Kidney (tissue), 14 donors: Measurements from ENCODE around the gene KDM1A. TPM values are rescaled to one million over a fixed set of nuclear protein-coding genes. Genes with fewer than 3 reads are reported as not detected.

Experiments
- DNase-seq, 5 donors: peaks; one replicate each; pipeline ENCODE4 v3.0.0-alpha.2; 2013 to 2020
- FAIRE-seq: peaks from 2 replicates; lab custom pipeline; 2012; peaks lifted over from hg19 to GRCh38; lab: Jason Lieb, UNC
- H3K27ac ChIP-seq, 2 donors: one replicate each; pipeline ENCODE4 v1.7.0; 2013; ENCODE audit warnings: low read depth in 2 of 2, low read length in 2 of 2, inconsistent platforms in 1 of 2
- H3K27me3 ChIP-seq: one replicate; pipeline ENCODE4 v1.7.1; 2013; ENCODE audit warnings: low read length, inconsistent platforms; ENCODE audit not compliant: control insufficient read depth, insufficient read depth
- H3K36me3 ChIP-seq, 3 donors: one replicate each; pipeline versions ENCODE4 v1.7.0 to v1.7.1; 2013; ENCODE audit warnings: low read length in 3 of 3, control low read depth in 1 of 3, inconsistent platforms in 1 of 3; ENCODE audit not compliant: insufficient read depth in 3 of 3, control insufficient read depth in 2 of 3
- H3K4me1 ChIP-seq, 3 donors: one replicate each; pipeline versions ENCODE4 v1.7.0 to v1.7.1; 2013; ENCODE audit warnings: low read length in 3 of 3, inconsistent platforms in 1 of 3, low read depth in 1 of 3; ENCODE audit not compliant: control insufficient read depth in 2 of 3, insufficient read depth in 2 of 3
- H3K4me3 ChIP-seq, 3 donors: one replicate each; pipeline versions ENCODE4 v1.7.0 to v1.8.1; 2013; ENCODE audit warnings: low read length in 3 of 3, control low read depth in 1 of 3, inconsistent platforms in 1 of 3
- H3K9ac ChIP-seq, 3 donors: one replicate each; pipeline versions ENCODE4 v1.7.0 to v1.7.1; 2013; ENCODE audit warnings: low read length in 3 of 3, control low read depth in 1 of 3, inconsistent platforms in 1 of 3
- H3K9me3 ChIP-seq, 3 donors: one replicate each; pipeline versions ENCODE4 v1.7.0 to v1.7.1; 2013; ENCODE audit warnings: low read length in 3 of 3, control low read depth in 1 of 3, inconsistent platforms in 1 of 3; ENCODE audit not compliant: control insufficient read depth in 2 of 3, insufficient read depth in 1 of 3
- intact Hi-C: fragments of 100-400 bp; cut with DNase I; formaldehyde crosslinking; loops from one replicate; pipeline ENCODE4 v1.11.1; 2022
- polyA plus RNA-seq: library from polyadenylated mRNA; stranded (reverse); fragments of 350-450 nt; fragmentation: Illumina TruSeq; extraction: RNeasy Lipid Tissue Mini Kit (QIAGEN cat#74804); gene quantifications from one replicate; pipeline ENCODE4 v1.2.3, GENCODE V29; 2014; ENCODE audit warnings: low read depth, low replicate concordance; ENCODE audit not compliant: insufficient read depth
- total RNA-seq: library from RNA; stranded (reverse); fragmentation: NEBNext Ultra II Directional; extraction: Animal tissue kit (Norgen Biotek cat#: 25700); gene quantifications from one replicate; pipeline ENCODE4 v1.2.1, GENCODE V29; 2021
- TF ChIP-seq, protein P1 (sequence below): IDR thresholded peaks from 3 replicates; pipeline ENCODE4 v1.5.1; 2012; ENCODE audit warnings: mild to moderate bottlenecking, moderate library complexity, borderline replicate concordance; ENCODE audit not compliant: insufficient read depth; ENCODE audit errors: extremely low read depth
- donor health status: control.
- donor health status: control.
- donor health status: control.
- donor health status: control.
- donor health status: control.
- donor health status: DM: yes; HTN: yes; CAD: no.
- donor health status: Normal renal cell carcinoma (clear cell type).

The KDM1A gene
- total and polyA plus RNA-seq, 2 donors from 2014 or later: 33.3 to 54.4 TPM

DNA sequence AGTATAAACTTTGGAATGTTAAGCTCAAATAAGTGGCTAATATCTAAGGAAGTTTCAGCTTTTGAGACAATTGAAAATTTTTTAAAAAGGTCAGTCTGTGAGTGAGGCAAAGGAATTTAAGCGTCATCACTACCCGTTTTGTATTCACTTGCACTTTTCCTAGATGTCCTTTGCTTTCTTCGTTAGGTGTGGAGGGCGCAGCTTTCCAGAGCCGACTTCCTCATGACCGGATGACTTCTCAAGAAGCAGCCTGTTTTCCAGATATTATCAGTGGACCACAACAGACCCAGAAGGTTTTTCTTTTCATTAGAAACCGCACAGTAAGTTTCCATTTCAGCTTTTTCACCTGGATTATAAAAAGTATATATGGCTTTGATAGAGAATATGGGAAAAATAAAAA lies 30.9 kb downstream of the KDM1A start:
- no peak for DNase-seq
- Histone ChIP-seq H3K36me3 (peaks cover 3 to 5% (median 4%) of the 10 kb centered on the region in 3 donors), H3K4me1 (no peaks in the 10 kb centered on the region), H3K27ac (no peak overlapping the region), H3K9ac (no peak overlapping the region), H3K27me3 (no peaks in the 10 kb centered on the region), H3K4me3 (no peak overlapping the region), H3K9me3 (no peaks in the 10 kb centered on the region)
- intact Hi-C loops: no loop called here
- no peak for FAIRE-seq
- TF ChIP-seq, protein P1, sequence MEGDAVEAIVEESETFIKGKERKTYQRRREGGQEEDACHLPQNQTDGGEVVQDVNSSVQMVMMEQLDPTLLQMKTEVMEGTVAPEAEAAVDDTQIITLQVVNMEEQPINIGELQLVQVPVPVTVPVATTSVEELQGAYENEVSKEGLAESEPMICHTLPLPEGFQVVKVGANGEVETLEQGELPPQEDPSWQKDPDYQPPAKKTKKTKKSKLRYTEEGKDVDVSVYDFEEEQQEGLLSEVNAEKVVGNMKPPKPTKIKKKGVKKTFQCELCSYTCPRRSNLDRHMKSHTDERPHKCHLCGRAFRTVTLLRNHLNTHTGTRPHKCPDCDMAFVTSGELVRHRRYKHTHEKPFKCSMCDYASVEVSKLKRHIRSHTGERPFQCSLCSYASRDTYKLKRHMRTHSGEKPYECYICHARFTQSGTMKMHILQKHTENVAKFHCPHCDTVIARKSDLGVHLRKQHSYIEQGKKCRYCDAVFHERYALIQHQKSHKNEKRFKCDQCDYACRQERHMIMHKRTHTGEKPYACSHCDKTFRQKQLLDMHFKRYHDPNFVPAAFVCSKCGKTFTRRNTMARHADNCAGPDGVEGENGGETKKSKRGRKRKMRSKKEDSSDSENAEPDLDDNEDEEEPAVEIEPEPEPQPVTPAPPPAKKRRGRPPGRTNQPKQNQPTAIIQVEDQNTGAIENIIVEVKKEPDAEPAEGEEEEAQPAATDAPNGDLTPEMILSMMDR: no peak

DNA sequence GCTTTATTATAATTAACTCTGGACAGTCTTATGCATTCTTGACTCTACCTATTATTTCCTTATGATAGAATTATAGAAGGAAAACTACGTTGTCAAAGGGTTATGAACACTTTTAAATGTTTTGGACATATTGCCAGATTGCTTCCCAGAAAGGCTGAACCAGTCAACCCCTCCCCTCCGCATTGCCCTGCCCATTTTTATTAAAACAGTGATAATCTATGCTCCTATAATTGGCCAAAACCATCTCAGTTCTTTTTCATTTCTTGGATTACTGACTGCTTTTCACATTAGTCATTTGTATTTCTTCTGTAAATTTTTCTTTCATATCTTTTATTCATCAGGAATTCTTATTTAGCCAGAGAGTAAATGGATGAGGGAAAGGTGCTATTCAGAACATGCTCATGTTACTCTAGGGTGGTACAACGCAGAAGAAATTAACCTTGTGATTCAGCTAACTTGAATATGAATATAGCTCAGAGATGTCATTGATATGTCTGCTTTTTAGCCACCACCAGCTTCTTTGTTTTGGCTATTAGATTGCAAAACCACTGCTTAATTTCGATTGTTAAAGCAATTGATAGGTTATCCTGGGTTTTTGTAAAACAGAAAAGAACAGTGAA lies 32.1 kb downstream of the KDM1A start:
- Histone ChIP-seq H3K9me3 (no peaks in the 10 kb centered on the region), H3K4me1 (no peaks in the 10 kb centered on the region), H3K27ac (no peak overlapping the region), H3K27me3 (no peaks in the 10 kb centered on the region), H3K9ac (no peak overlapping the region), H3K36me3 (peaks cover 3 to 5% (median 4%) of the 10 kb centered on the region in 3 donors), H3K4me3 (no peak overlapping the region)
- intact Hi-C loops: no loop called here
- TF ChIP-seq, protein P1: no peak
- no peak for FAIRE-seq
- no peak for DNase-seq

DNA sequence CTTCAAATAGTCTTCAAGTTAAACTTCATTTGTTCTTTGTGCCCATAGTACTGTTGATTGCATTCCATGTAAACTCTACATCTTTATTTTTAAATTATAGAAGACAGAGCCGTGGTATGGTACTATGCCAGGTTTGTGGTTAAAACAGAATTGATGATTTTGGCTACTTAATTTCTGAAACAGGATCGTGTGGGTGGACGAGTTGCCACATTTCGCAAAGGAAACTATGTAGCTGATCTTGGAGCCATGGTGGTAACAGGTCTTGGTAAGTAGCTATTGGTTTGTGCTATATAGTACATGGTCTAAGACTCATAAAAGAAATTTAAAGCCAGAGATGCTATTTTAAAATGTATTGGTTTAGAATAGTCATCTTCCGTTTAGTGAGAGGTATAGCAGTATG lies 38.0 kb downstream of the KDM1A start:
- H3K27ac ChIP-seq: no peak overlapping the region
- H3K27me3 ChIP-seq: no peaks in the 10 kb centered on the region
- no peaks in the 10 kb centered on the region for H3K9me3 ChIP-seq
- intact Hi-C loops: no loop called here
- H3K36me3 ChIP-seq: peaks cover 13 to 34% (median 17%) of the 10 kb centered on the region in 3 donors
- no peak overlapping the region for H3K4me3 ChIP-seq
- H3K4me1 ChIP-seq: no peaks in the 10 kb centered on the region
- no peak for DNase-seq
- no peak for FAIRE-seq
- H3K9ac ChIP-seq: no peak overlapping the region
- TF ChIP-seq, protein P1: no peak

DNA sequence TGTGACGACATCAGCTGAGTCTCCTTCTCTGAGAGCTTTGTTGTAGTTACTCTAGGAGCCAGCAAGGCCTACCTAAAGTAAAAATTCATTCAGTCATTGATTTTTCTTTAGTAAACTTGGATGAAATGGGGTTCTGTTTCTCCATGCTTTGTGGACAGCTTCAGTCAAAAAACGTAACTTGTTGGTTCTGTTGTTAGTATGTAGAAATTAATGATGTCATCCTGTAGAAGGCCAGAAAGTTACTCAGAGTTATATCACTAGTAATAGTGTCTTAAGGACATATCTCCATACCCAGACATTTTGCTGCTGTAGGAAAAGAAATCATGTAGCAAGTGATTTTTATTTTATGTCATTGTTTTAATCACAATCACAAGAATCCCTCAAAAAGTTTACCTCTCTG lies 43.0 kb downstream of the KDM1A start:
- H3K4me1 ChIP-seq: no peaks in the 10 kb centered on the region
- no peak for FAIRE-seq
- no peak for DNase-seq
- TF ChIP-seq, protein P1: no peak
- peaks cover 16 to 44% (median 19%) of the 10 kb centered on the region in 3 donors for H3K36me3 ChIP-seq
- no peaks in the 10 kb centered on the region for H3K27me3 ChIP-seq
- no peaks in the 10 kb centered on the region for H3K9me3 ChIP-seq
- no peak overlapping the region for H3K27ac ChIP-seq
- no peak overlapping the region for H3K9ac ChIP-seq
- H3K4me3 ChIP-seq: no peak overlapping the region
- intact Hi-C loops: no loop called here
